A549 (cell line): ENCODE measurements around the gene ABCD2. TPM values are rescaled to one million over a fixed set of nuclear protein-coding genes. Genes with fewer than 3 reads are reported as not detected.

Experiments used
- ATAC-seq, 2 experiments: fragments of 200-7000 bp in 1 of 2; fragments of >200 bp in 1 of 2; cut with Nextera tagmentation in 1 of 2; cut with Tn5 transposase in 1 of 2; 3 replicates each; pipeline versions ENCODE4 v1.8.0 to v1.9.1; 2018 to 2020; ENCODE audit warnings: mild to moderate bottlenecking in 1 of 2, moderate library complexity in 1 of 2
- CTCF ChIA-PET: fragments of 300-600 bp; sonication (Branson Sonifier 250); formaldehyde crosslinking; extraction: SDS; loops from one replicate; lab custom pipeline; 2021; ENCODE audit warnings: antibody characterized with exemption, inconsistent platforms; lab: Yijun Ruan, JAX
- POLR2A ChIA-PET: fragments of 350-600 bp; formaldehyde crosslinking; extraction: SDS; loops from one replicate; lab custom pipeline; 2021; ENCODE audit warnings: antibody characterized with exemption, inconsistent platforms; lab: Yijun Ruan, JAX
- DNase-seq, 2 experiments: peaks; one replicate each; pipeline versions ENCODE4 v3.0.0 to v3.0.0-alpha.2; 2011 to 2016; ENCODE audit warnings: low read depth in 1 of 2, low spot score in 1 of 2
- FAIRE-seq: peaks from 2 replicates; lab custom pipeline; 2011; peaks lifted over from hg19 to GRCh38; lab: Jason Lieb, UNC
- H3K27ac ChIP-seq, 2 experiments: fragments of >200 bp; sonication (Bioruptor Twin); formaldehyde crosslinking; 3 replicates each; pipeline ENCODE4 v1.5.1; 2016 to 2017
- H3K4me1 ChIP-seq: fragments of >200 bp; sonication (Bioruptor Twin); formaldehyde crosslinking; 3 replicates; pipeline ENCODE4 v1.6.1; 2016
- H3K4me2 ChIP-seq: fragments of >200 bp; sonication (Bioruptor Twin); formaldehyde crosslinking; 3 replicates; pipeline ENCODE4 v1.6.1; 2016
- H3K4me3 ChIP-seq: fragments of >200 bp; sonication (Bioruptor Twin); formaldehyde crosslinking; 3 replicates; pipeline ENCODE4 v1.5.1; 2016
- H3K9me3 ChIP-seq: fragments of >200 bp; sonication (Bioruptor Twin); formaldehyde crosslinking; 3 replicates; pipeline ENCODE4 v1.6.1; 2016
- CEBPB ChIP-seq, 2 experiments: fragments of >200 bp in 1 of 2; sonication (Bioruptor Twin) in 1 of 2; formaldehyde crosslinking in 1 of 2; IDR thresholded peaks; 2 replicates each; pipeline ENCODE4 v1.6.1; 2012 to 2016
- CTCF ChIP-seq: fragments of >200 bp; sonication (Bioruptor Twin); formaldehyde crosslinking; IDR thresholded peaks from 3 replicates; pipeline ENCODE4 v1.5.1; 2016
- E2F6 ChIP-seq: IDR thresholded peaks from 2 replicates; pipeline ENCODE4 v1.6.1; 2012; ENCODE audit warnings: low read depth, borderline replicate concordance
- EHMT2 ChIP-seq: fragments of 200-600 bp; sonication (generic); IDR thresholded peaks from 2 replicates; pipeline ENCODE4 v1.6.1; 2016; ENCODE audit warnings: antibody characterized with exemption, low read depth, mild to moderate bottlenecking, moderate library complexity
- EP300 ChIP-seq, 2 experiments: fragments of >200 bp; sonication (Bioruptor Twin); formaldehyde crosslinking; IDR thresholded peaks; 2 replicates in 1 of 2; 3 replicates in 1 of 2; pipeline ENCODE4 v1.6.1; 2016 to 2017
- ESRRA ChIP-seq: fragments of 150-350 bp; IDR thresholded peaks from 2 replicates; pipeline ENCODE4 v1.6.1; 2014; ENCODE audit warnings: mild to moderate bottlenecking, low read length, borderline replicate concordance
- HOXB5 ChIP-seq: fragments of 250-450 bp; sonication (Bioruptor Pico); IDR thresholded peaks from 2 replicates; pipeline ENCODE4 v1.5.0; 2020; ENCODE audit warnings: mild to moderate bottlenecking, moderate library complexity
- JUN ChIP-seq, 2 experiments: fragments of >200 bp; sonication (Bioruptor Twin); formaldehyde crosslinking; IDR thresholded peaks; 2 replicates in 1 of 2; 3 replicates in 1 of 2; pipeline ENCODE4 v1.6.1; 2016 to 2017
- KDM1A ChIP-seq: fragments of 200-600 bp; sonication (generic); IDR thresholded peaks from 2 replicates; pipeline ENCODE4 v1.6.1; 2016; ENCODE audit warnings: low read depth, mild to moderate bottlenecking
- MAZ ChIP-seq: fragments of 150-350 bp; IDR thresholded peaks from 2 replicates; pipeline ENCODE4 v1.6.1; 2014; ENCODE audit warnings: antibody characterized with exemption, low read depth, low read length, borderline replicate concordance
- MYC ChIP-seq: IDR thresholded peaks from 2 replicates; pipeline ENCODE4 v1.6.1; 2012; ENCODE audit warnings: mild to moderate bottlenecking, inconsistent platforms, low read length, improper control_type of control experiment, borderline replicate concordance
- NPAS2 ChIP-seq: fragments of 250-450 bp; sonication (Bioruptor Pico); IDR thresholded peaks from 2 replicates; pipeline ENCODE4 v1.8.0; 2022; ENCODE audit warnings: mild to moderate bottlenecking, moderate library complexity, borderline replicate concordance
- POLR2AphosphoS2 ChIP-seq: conservative IDR thresholded peaks from 2 replicates; pipeline ENCODE4 v1.6.1; 2012; ENCODE audit warnings: low read length, improper control_type of control experiment, inconsistent platforms
- SREBF2 ChIP-seq: fragments of 450-650 bp; IDR thresholded peaks from 2 replicates; pipeline ENCODE4 v1.6.1; 2014; ENCODE audit warnings: mild to moderate bottlenecking, moderate library complexity
- TP53 ChIP-seq: fragments of 250-450 bp; sonication (Bioruptor Pico); IDR thresholded peaks from 2 replicates; pipeline ENCODE4 v1.5.0; 2021; ENCODE audit warnings: mild to moderate bottlenecking, moderate library complexity
- ZFP36 ChIP-seq: fragments of 450-650 bp; IDR thresholded peaks from 2 replicates; pipeline ENCODE4 v1.6.1; 2014; ENCODE audit warnings: borderline replicate concordance; ENCODE audit not compliant: partially characterized antibody
- WGBS: methylation state at CpG from one replicate; pipeline ENCODE4 v1.1.6; 2017; ENCODE audit errors: missing lambda C conversion rate; 5-methylcytosine and 5-hydroxymethylcytosine counted together
- polyA plus RNA-seq, 4 experiments: library from polyadenylated mRNA; depleted of rRNA in 3 of 4; stranded (reverse); fragments of >200 nt; fragmentation: RNase III in 1 of 4; extraction: RNeasy Plus Mini Kit Qiagen cat#74134 plus additional on column Dnase treatment in 1 of 4; gene quantifications; 2 replicates in 3 of 4; 3 replicates in 1 of 4; pipeline ENCODE4 v1.2.3, GENCODE V29; 2011 to 2017

Gene ABCD2
- polyA plus RNA-seq, 2 of the 4 experiments (the other 2 are of a cell fraction): 0.01 TPM; not detected in 1

- no peak overlapping the region for H3K4me3 ChIP-seq
- no peak overlapping the region for H3K4me2 ChIP-seq
- H3K4me1 ChIP-seq: no peaks in the 10 kb centered on the region
- no peak for ATAC-seq
- ChIA-PET CTCF (no interaction called here), POLR2A (no interaction called here)
- DNase-seq: no peak
- 57% methylated on average over 2 of the region's 2 CpGs for WGBS
- no peak overlapping the region for H3K27ac ChIP-seq
- H3K9me3 ChIP-seq: no peaks in the 10 kb centered on the region
- FAIRE-seq: no peak
- no peak for TF ChIP-seq JUN (IDR thresholded peaks at IDR 0.05)
- TF ChIP-seq EHMT2: no peak
- no peak for TF ChIP-seq POLR2AphosphoS2
- no peak for TF ChIP-seq CEBPB (IDR thresholded peaks at IDR 0.05)
- TF ChIP-seq KDM1A: no peak
- no peak for TF ChIP-seq MAZ
Measured at GRCh38 chr12:39612250-39612649, 7.4 kb downstream of the ABCD2 start.

- ATAC-seq (no peak), DNase-seq (no peak), FAIRE-seq (peak; percentile 39)
- ChIA-PET POLR2A (no interaction called here), CTCF (no interaction called here)
- Histone ChIP-seq H3K4me1 (no peaks in the 10 kb centered on the region), H3K4me3 (no peak overlapping the region), H3K27ac (no peak overlapping the region), H3K9me3 (no peaks in the 10 kb centered on the region), H3K4me2 (no peak overlapping the region)
- TF ChIP-seq E2F6 (no peak), JUN (IDR thresholded peaks at IDR 0.05) (no peak), SREBF2 (no peak), NPAS2 (CRISPR knock-in tag) (no peak)
- whole genome bisulfite sequencing: 8% methylated on average over 2 of the region's 2 CpGs
Measured at GRCh38 chr12:39611818-39612217, 7.8 kb downstream of the ABCD2 start.

- 40% methylated on average over 1 of the region's 1 CpG for WGBS
Measured at GRCh38 chr12:39610436-39611025, 9.1 kb downstream of the ABCD2 start.

More at GRCh38 chr12:39610436-39611025, 9.1 kb downstream of the ABCD2 start:
- Histone ChIP-seq H3K4me3 (no peak overlapping the region), H3K4me2 (no peak overlapping the region), H3K4me1 (0 out of 3 replicates have a peak, but pooled peaks cover 7% of the 10 kb centered on the region), H3K27ac (no peak overlapping the region), H3K9me3 (no peaks in the 10 kb centered on the region)
- FAIRE-seq: no peak
- no peak for ATAC-seq
- ChIA-PET CTCF (no interaction called here), POLR2A (no interaction called here)
- no peak for DNase-seq
- TF ChIP-seq ESRRA (no peak), EP300 (IDR thresholded peaks at IDR 0.05) (no peak), CTCF (no peak), JUN (IDR thresholded peaks at IDR 0.05) (no peak), MAZ (no peak), MYC (no peak), HOXB5 (no peak), ZFP36 (no peak), TP53 (no peak)
